Activated naive CD4-positive, alpha-beta T cell (primary cell): Measurements from ENCODE around the gene CES2.
"Not testable (repeated sequence)": the region's sequence is repeated elsewhere in the genome, so short reads cannot be mapped to it uniquely, and the experiment has no call there.

ENCODE experiments used
- DNase-seq, 4 experiments: peaks; one replicate each; lab custom pipeline; 2025; lab: John Stamatoyannopoulos, UW

CES2 gene

DNA sequence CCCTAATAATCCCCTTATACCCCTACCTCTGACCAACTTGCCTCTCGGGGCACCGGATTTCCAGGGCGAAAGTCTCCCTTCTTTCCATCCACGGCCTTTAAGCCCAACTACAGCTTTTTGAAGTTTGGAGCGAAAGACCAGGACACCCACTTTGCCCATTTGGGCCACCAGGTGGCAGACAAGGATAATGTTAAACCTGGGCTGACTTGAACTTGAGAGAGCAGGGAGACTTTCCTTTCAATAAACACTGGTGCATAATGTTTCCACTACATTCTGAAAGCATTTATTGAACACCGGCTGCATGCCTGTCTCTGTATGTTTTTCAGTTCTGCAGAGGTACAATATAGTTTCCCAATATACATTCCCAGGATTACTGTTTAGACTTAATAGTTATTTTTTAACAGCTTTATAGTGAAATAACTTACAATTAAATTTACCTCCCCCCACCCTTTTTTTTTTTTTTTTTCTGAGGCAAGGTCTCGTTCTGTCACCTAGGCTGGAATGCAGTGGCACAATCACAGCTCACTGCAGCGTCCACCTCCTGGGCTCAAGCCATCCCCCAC lies 18.9 kb downstream of the CES2 start:
- DNase-seq, result peak; percentile 19 to 66 (median 38)

DNA sequence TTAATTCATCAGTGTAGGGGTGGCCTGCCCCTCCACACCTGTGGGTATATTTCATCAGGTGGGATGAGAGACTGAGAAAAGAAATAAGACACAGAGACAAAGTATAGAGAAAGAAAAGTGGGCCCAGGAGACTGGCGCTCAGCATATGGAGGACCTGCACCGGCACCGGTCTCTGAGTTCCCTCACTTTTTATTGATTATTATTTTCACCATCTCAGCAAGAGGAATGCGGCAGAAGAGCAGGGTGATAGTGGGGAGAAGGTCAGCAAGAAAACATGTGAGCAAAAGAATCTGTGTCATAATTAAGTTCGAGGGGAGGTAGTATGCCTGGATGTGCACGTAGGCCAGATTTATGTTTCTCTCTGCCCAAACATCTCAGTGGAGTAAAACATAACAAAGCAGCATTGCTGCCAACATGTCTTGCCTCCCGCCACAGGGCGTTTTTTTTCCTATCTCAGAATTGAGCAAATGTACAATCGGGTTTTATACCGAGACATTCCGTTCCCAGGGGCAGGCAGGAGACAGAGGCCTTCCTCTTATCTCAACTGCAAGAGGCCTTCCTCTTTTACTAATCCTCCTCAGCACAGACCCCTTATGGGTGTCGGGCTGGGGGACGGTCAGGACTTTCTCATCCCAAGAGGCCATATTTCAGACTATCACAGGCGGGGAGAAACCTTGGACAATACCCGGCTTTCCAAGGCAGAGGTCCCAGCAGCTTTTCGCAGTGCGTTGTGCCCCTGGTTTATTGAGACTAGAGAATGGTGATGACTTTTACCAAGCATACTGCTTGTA lies 20.2 kb downstream of the CES2 start:
- DNase-seq, result not testable (repeated sequence)

DNA sequence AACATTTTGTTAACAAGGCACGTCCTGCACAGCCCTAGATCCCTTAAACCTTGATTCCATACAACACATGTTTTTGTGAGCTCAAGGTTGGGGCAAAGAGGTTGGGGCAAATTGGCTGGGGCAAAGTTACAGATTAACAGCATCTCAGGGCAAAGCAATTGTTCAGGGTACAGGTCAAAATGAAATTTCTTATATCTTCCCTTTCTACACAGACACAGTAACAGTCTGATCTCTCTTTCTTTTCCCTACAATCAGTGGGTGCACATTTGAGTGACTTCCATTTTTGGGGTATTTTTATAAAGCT lies 20.8 kb downstream of the CES2 start:
- not testable (repeated sequence) for DNase-seq

DNA sequence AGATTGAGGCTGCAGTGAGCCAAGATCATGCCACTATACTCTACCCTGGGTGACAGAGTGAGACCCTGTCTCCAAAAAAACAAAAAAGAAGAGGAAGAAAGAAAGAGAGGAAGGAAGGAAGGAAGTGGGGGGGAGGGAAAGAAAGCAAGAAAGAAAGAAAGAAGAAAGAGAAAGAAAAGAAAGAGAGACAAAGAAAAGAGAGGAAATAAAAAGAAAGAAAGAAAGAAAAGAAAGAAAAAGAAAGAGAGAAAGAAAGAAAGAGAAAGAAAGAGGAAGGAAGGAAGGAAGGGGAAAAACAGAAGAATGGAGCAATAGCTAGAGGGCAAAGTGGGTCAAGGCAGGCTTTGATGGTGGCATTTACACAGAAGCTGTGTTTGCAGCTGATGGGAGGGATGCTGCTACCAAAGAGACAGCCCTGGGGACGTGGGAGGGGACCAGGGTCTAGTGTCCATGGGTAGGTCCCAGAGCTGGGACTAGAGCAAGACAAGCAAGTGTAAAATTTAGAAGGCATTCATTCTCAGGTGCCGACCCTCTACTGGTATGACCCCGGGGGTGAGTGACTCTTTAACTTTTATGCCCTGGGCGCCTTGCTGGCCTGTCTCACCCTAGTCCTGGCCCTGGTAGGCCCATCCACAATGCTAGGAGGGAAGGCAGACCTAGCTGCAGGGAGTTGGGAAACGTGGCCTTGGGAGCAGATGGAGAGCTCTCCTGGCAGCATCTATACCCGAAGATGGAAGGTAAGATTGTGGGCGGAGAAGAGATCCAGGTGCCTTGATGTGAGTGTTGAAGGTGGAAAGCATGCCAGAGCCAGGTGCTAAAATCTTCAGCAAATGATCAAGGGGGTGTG lies 23.8 kb downstream of the CES2 start:
- no peak for DNase-seq

DNA sequence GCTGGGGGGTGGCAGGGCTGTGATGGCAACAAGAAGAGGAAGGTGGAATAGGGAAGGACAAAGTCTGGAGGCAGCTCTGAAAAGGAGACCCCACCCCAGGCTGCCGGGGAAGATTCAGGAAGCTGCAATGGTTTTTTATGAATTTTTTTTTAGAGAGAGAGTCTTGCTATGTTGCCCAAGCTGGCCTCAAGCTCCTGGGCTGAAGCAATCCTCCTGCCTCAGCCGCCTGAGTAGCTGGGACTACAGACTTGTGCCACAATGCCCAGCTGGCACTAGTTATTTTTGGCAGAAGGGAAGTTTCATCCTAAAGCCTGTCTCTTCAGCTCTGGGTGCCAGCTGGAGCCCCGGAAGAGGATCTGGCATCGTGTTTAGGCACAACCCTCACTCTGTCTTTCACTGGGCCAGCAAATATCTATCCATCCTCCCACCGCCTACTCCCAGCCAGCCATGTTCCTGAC lies 24.4 kb downstream of the CES2 start:
- no peak for DNase-seq

DNA sequence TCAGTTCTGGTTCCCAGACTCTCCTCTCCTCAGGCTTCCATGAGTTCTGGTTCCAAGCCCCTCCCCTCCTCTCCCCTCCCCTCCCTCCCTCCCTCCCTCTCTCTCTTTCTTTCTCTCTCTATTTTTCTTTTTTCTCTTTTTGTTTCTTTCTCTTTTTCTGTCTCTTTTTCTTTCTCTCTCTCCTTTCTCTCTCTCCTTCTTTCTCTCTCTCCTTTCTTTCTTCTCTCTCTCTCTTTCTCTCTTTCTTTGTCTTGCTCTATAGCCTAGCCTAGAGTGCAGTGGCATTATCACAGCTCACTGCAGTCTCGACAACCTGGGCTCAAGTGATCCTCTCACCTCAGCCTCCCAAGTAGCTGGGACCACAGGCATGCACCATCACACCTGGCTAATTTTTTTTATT lies 25.0 kb downstream of the CES2 start:
- no peak for DNase-seq

DNA sequence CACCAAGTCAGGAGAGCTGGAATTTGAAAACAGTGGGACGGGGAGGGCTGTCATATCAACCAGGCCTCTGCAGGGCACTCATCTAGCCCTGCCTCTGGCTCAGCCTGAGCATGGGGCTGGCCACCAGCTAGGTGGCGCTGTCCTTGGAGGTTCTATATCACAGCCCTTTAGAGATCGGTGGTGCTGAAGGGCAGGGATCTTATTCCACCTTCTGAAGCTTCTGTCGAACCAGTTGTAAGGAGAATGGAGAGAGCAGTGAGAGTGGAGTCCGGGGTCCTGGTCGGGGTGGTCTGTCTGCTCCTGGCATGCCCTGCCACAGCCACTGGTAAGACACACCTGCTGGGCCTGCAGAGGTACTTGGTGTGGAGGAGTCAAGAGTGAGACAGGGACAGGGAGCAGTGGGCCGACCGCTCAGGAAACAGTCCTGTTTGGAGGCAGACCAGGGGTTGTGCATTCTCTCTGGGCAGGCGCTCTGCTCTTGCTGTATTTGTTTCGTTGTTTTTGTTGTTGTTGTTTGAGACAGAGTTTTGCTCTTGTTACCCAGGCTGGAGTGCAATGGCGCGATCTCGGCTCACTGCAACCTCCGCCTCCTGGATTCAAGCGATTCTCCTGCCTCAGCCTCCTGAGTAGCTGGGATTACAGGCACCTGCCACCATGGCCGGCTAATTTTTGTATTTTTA lies 25.9 kb downstream of the CES2 start, which contains the start of gene CES3:
CES3 (plus strand) TSS at position 202 of the 680 bp plus-strand sequence; CDS start at position 244, 42 bp downstream.
- DNase-seq, result peak in 2 of 4 experiments; percentile 10 to 43

DNA sequence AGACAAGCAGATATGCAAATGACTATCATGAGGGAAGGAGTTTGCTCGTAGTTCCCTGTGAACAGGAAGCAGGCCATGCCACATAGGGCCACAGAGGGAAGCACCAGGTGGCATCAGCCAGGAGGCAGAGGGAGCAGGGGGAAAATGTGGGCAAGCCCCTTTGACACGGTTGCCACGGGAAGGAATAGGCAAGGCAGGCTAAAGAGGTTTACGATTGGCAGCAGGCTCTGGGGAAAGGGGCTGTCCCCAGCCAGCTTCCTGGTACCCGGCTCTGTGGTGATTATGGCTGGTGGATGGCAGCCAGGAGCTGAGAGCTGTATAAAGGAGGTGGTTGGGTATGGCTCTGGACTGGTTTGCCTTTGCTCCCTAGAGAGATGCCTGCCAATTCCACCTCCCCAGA lies 26.6 kb downstream of the CES2 start:
- no peak for DNase-seq

DNA sequence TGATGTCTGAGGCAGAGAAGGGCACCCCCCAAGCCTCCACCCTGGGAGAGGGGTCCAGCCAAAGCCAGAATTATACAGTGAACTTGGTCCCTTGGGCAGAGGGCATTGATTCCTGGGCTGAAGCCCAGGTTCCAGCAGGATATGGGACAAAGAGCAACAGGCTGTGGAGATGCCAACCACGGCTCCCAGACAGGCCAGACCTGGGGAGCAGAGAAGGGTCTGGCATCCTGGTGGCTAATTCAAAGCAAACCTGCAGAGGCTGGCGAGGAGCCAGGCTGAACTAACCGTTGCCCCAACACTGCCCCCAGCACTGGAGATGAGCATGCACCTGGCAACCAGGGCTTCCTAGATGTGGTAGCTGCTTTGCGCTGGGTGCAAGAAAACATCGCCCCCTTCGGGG lies 28.7 kb downstream of the CES2 start:
- no peak for DNase-seq

DNA sequence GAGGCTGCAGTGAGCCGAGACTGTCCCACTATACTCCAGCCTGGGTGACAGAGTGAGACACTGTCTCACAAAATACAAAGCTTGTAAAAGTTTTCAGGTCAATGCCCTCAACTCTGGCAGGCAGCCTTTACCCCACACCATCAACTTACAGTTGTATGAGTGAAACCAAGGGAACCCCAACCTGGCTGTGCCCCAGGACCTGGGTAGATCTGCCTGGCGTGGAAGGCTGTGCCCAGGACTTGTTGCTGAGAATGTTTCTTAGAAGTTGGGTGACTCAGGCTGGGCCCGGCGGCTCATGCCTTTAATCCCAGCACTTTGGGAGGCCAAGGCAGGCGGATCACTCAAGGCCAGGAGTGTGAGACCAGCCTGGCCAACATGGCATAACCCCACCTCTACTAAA lies 33.5 kb downstream of the CES2 start:
- DNase-seq, result no peak

DNA sequence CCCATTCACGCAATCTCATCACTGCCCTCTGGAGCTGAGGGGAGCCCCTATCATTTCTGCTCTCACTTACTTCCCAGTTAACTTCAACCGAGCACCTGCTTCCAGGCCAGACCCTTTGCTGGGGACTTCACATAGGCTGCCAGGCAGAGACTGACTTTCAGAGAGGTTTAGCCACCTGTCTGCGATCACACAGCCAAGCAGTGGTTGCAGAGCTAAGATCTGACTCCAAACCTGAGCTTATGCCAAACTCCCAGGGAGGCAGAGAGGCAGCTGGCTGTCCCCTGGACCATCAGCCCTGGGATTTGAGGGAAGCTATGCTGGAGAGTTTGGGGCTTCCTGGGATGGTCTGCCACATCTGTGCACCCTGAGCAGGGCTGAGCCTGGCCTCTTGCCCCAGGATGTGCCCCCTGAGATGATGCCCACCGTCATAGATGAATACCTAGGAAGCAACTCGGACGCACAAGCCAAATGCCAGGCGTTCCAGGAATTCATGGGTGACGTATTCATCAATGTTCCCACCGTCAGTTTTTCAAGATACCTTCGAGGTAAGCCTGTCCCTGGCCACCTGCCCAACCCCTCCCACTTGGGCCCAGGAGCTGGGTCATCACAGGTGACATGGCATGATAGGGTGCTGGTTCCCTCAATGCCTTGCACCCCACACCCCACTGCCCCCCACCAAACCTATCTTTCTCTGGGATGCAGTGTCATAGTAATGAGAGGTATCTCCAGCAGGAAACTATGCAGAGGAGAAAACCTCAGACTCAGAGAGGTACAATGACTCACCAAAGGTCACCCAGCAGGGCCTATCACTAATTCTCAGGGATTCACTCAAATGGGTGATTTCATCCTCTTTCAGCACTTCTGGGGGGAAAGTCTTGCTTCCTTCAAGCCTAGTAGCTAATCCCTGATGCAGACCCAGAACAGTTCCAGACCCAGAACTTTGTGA lies 35.7 kb downstream of the CES2 start:
- DNase-seq, result no peak

DNA sequence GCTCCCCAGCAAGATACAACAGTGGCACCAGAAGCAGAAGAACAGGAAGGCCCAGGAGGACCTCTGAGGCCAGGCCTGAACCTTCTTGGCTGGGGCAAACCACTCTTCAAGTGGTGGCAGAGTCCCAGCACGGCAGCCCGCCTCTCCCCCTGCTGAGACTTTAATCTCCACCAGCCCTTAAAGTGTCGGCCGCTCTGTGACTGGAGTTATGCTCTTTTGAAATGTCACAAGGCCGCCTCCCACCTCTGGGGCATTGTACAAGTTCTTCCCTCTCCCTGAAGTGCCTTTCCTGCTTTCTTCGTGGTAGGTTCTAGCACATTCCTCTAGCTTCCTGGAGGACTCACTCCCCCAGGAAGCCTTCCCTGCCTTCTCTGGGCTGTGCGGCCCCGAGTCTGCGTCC lies 37.7 kb downstream of the CES2 start:
- no peak for DNase-seq

DNA sequence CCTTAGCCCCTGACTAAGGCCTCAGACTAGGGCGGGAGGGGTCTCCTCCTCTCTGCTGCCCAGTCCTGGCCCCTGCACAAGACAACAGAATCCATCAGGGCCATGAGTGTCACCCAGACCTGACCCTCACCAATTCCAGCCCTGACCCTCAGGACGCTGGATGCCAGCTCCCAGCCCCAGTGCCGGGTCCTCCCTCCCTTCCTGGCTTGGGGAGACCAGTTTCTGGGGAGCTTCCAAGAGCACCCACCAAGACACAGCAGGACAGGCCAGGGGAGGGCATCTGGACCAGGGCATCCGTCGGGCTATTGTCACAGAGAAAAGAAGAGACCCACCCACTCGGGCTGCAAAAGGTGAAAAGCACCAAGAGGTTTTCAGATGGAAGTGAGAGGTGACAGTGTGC lies 38.4 kb downstream of the CES2 start:
- DNase-seq, result no peak

DNA sequence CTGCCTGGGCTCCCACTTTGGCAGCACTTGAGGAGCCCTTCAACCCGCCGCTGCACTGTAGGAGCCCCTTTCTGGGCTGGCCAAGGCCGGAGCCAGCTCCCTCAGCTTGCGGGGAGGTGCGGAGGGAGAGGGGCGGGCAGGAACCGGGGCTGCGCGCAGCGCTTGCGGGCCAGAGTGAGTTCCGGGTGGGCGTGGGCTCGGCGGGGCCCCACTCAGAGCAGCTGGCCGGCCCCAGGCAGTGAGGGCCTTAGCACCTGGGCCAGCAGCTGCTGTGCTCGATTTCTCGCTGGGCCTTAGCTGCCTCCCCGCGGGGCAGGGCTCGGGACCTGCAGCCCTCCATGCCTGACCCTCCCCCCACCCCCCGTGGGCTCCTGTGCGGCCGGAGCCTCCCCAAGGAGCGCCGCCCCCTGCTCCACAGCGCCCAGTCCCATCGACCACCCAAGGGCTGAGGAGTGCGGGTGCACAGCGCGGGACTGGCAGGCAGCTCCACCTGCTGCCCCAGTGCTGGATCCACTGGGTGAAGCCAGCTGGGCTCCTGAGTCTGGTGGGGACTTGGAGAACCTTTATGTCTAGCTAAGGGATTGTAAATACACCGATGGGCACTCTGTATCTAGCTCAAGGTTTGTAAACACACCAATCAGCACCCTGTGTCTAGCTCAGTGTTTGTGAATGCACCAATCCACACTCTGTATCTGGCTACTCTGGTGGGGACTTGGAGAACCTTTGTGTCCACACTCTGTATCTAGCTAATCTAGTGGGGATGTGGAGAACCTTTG lies 39.0 kb downstream of the CES2 start:
- not testable (repeated sequence) for DNase-seq

DNA sequence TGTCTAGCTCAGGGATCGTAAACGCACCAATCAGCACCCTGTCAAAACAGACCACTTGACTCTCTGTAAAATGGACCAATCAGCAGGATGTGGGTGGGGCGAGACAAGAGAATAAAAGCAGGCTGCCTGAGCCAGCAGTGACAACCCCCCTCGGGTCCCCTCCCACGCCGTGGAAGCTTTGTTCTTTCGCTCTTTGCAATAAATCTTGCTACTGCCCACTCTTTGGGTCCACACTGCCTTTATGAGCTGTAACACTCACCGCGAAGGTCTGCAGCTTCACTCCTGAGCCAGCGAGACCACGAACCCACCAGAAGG lies 39.6 kb downstream of the CES2 start:
- DNase-seq, result peak in 1 of 4 experiments; percentile 15

DNA sequence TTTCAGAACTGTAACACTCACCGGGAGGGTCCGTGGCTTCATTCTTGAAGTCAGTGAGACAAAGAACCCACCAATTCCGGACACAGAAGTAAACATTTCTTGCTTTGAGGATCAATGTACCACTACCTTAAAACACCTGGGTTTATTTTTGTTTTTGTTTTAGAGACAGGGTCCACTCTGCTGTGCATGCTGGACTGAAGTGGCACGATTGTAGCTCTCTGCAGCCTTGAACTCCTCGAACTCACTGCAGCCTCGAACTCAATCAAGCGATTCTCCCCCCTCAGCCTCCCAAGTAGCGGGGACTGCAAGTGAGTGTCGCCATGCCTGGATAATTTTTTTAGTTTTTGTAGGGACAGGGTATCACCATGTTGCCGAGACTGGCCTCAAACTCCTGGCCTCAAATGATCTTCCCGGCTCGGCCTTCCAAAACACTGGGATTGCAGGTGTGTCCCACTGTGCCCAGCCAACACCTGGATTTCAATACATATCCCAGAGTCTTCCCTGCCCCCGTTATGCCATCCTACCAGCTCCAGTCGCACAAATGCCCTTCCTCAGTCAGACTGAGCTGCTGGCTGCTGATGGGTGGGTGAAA lies 40.1 kb downstream of the CES2 start:
- no peak for DNase-seq

DNA sequence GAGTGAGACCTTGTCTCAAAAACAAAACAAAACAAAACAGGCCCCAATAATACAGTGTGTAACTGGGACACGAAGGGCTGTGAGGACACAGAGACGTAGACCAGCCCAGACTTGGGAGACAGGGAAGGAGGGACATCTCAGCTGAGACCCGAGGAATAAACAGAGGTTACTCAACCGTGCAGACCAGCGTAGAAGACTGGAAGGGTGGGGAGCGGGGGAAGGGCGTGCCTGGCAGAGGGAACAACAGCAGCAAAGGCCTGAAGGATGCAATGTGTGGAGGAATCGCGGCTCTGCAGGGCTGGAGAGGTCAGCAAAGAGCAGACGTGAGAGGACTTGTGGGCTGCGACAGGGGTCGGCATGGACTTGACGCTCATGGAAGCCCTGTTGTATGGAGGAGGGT lies 41.4 kb downstream of the CES2 start:
- no peak for DNase-seq

DNA sequence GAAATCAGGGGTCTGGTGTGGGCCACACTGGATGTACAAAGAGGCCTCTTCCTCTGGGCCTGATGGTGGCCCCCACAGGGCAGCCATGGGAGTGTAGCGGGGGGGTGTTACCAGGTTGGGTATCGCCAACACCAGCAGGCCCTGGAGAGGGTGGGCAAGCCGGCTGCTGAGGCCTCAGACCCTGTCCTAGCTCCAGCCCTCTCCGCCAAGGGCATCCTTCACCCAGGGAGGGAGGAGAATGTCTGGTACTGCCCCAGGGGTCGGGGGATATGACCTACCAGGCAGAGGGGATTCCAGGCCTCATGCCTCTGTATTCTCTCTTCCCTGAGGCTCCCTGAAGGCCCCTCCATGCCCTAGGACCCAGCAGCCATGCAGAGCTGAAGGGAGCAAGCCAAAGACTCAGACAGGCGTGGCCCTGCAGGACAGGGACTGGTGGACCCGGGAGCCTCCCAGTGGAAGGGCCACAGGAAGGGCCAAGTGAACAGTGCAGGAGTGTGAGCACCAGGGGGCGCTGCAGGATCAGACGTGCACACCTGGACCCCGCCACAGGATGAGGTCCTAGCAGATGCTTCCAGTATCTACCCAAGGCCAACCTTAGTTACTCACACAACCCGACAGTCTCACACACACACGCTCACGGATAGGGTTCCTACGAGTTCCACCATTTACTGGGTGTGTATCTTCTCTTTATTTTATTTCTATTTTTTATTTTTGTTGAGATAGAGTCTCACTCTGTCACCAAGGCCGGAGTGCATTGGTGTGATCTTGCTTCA lies 42.2 kb downstream of the CES2 start:
- peak; percentile 79 to 92 (median 84) for DNase-seq

DNA sequence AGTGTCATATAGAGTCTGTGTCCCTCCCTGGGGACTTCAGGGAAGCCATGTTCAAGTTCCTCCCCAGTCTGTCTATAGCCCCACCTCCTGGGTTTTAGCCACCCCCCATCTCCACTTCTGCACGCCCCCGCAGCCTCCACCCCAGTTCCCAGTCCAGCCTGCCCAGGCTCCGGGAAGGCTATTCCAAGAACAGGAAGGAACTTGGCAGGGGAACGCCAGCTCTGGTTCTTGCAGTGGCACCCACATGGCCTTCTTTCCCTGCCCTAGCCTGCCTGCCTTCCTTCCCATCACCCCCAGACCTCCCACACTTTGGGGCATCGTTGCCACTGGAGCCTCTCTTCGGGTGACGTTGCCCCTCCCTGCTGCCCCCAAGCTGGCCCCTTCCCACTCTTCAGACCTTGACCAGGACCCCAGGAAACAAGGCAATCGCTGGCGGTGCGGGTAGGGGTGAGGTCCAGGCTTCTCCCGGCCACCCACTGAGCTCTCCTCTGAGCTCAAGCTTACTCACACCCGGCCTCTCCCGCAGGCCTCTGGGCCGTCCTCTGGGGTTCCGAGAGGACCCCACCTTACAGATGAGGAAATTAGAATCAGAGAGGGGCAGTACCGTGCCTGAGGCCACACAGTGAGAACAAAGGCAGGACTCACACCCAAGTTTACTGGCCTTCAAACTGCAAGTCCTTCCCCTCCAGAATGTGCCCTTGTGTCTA lies 43.8 kb downstream of the CES2 start:
- DNase-seq, result no peak
